ENCODE data around the gene JUP. TPM values are rescaled to one million over a fixed set of nuclear protein-coding genes. Genes with fewer than 3 reads are reported as not detected.
A peak's percentile ranks its signal among the peaks of the same experiment; 100 is the strongest.

Gene JUP
- total RNA-seq, 1 experiment from 2014 or later, result 352 TPM

GRCh38 chr17:41772586-41773189 is 13.8 kb downstream of the JUP start:
- ATAC-seq (no peak), DNase-seq (ENCODE audit: low read depth, low spot score) (no peak)
- H3K27ac ChIP-seq (ENCODE audit: low read length), result peak overlapping the region; percentile 55
- ChIA-PET POLR2A (interaction anchor here (0.9 kb wide), 1 partner anchor 10 kb away, joined by 3 read pairs; no protein-coding TSS in a partner anchor), CTCF (interaction anchor here (1.3 to 1.6 kb wide), 2 partner anchors 14 kb away, joined by 3 to 7 read pairs; partner anchors contain the start of gene JUP)
- H3K4me1 ChIP-seq (ENCODE audit: control insufficient read depth, insufficient read depth, low read length), result peaks cover 50% of the 10 kb centered on the region
- peaks cover 4% of the 10 kb centered on the region; the same call in 1 of the 2 replicates for H3K36me3 ChIP-seq (ENCODE audit: control insufficient read depth, insufficient read depth, low read length)
- BruUV-seq (replicated peaks), result no TSS peak
- in situ Hi-C loops (cut with HindIII; ENCODE audit: low pct_unique_long_range_greater_than_20kb, low sequenced_read_pairs) (no loop called here), intact Hi-C loops (cut with micrococcal nuclease; ENCODE audit: unreplicated experiment) (no loop called here)
- TF ChIP-seq REST (IDR thresholded peaks at IDR 0.05; ENCODE audit: insufficient read depth in 1 of 2, low read depth in 2 of 2, low read length in 1 of 2) (no peak), CTCF (IDR thresholded peaks at IDR 0.05) (no peak), TCF7L2 (IDR thresholded peaks at IDR 0.05; ENCODE audit: low read depth, low read length) (no peak), POLR2AphosphoS5 (IDR thresholded peaks at IDR 0.05; ENCODE audit: low read depth, low read length) (no peak), SIN3A (IDR thresholded peaks at IDR 0.05; ENCODE audit: borderline replicate concordance, insufficient read depth, low read depth, low read length) (no peak)
- H3K4me3 ChIP-seq (ENCODE audit: low read depth in 2 of 2, low read length in 2 of 2), result no peak overlapping the region
- H3K9me3 ChIP-seq (ENCODE audit: control insufficient read depth, insufficient read depth, low read depth, low read length), result no peaks in the 10 kb centered on the region
- H3K27me3 ChIP-seq (ENCODE audit: control insufficient read depth, insufficient read depth, low read length), result no peaks in the 10 kb centered on the region

- intact Hi-C loops (cut with micrococcal nuclease; ENCODE audit: unreplicated experiment), result no loop called here
- no TSS peak for BruUV-seq (replicated peaks)
- no peak overlapping the region for H3K4me3 ChIP-seq (ENCODE audit: low read depth in 2 of 2, low read length in 2 of 2)
- H3K27me3 ChIP-seq (ENCODE audit: control insufficient read depth, insufficient read depth, low read length), result no peaks in the 10 kb centered on the region
- ChIA-PET CTCF (interaction anchor here (1.3 kb wide), 1 partner anchor 14 kb away, joined by 3 read pairs; the partner anchor contains the start of gene JUP), POLR2A (no interaction called here)
- TF ChIP-seq SIN3A (IDR thresholded peaks at IDR 0.05; ENCODE audit: borderline replicate concordance, insufficient read depth, low read depth, low read length) (no peak), CTCF (IDR thresholded peaks at IDR 0.05) (no peak), POLR2AphosphoS5 (IDR thresholded peaks at IDR 0.05; ENCODE audit: low read depth, low read length) (no peak), REST (IDR thresholded peaks at IDR 0.05; ENCODE audit: insufficient read depth in 1 of 2, low read depth in 2 of 2, low read length in 1 of 2) (no peak), TCF7L2 (IDR thresholded peaks at IDR 0.05; ENCODE audit: low read depth, low read length) (no peak)
- in situ Hi-C loops (cut with HindIII; ENCODE audit: low pct_unique_long_range_greater_than_20kb, low sequenced_read_pairs), result no loop called here
- ATAC-seq, result no peak
- H3K36me3 ChIP-seq (ENCODE audit: control insufficient read depth, insufficient read depth, low read length), result peaks cover 5% of the 10 kb centered on the region; the same call in 1 of the 2 replicates
- no peaks in the 10 kb centered on the region for H3K9me3 ChIP-seq (ENCODE audit: control insufficient read depth, insufficient read depth, low read depth, low read length)
- peak overlapping the region; percentile 18; the same call in 1 of the 2 replicates for H3K27ac ChIP-seq (ENCODE audit: low read length)
- no peak for DNase-seq (ENCODE audit: low read depth, low spot score)
- peaks cover 46% of the 10 kb centered on the region for H3K4me1 ChIP-seq (ENCODE audit: control insufficient read depth, insufficient read depth, low read length)
Measured at GRCh38 chr17:41772218-41772585, 14.3 kb downstream of the JUP start.
